CD14-positive monocyte (primary cell): ENCODE data around the gene LYRM4. TPM values are rescaled to one million over a fixed set of nuclear protein-coding genes. Genes with fewer than 3 reads are reported as not detected.

Source experiments
- DNase-seq, 3 donors: peaks; one replicate each; pipeline ENCODE4 v3.0.0-alpha.2; 2011 to 2022
- H2AFZ ChIP-seq: 2 replicates; pipeline ENCODE4 v1.6.0; 2012; ENCODE audit warnings: mild to moderate bottlenecking, low read depth, low read length, inconsistent platforms; ENCODE audit not compliant: insufficient read depth, poor library complexity, severe bottlenecking
- H3K27ac ChIP-seq, 2 donors: 1 replicate in 1 of 2; 2 replicates in 1 of 2; pipeline ENCODE4 v1.5.1; 2012 to 2013; ENCODE audit warnings: low read length in 2 of 2, control low read depth in 1 of 2, inconsistent platforms in 1 of 2, low read depth in 1 of 2, mild to moderate bottlenecking in 1 of 2
- H3K27me3 ChIP-seq, 2 donors: one replicate each; pipeline versions ENCODE4 v1.6.0 to v1.6.1; 2011 to 2013; ENCODE audit warnings: low read length in 2 of 2; ENCODE audit not compliant: control insufficient read depth in 2 of 2, insufficient read depth in 2 of 2
- H3K36me3 ChIP-seq, 2 donors: replicated peaks in 1 of 2; 1 replicate in 1 of 2; 2 replicates in 1 of 2; pipeline versions ENCODE4 v1.5.1 to v1.6.1; 2012 to 2013; ENCODE audit warnings: low read length in 2 of 2, control low read depth in 1 of 2, inconsistent platforms in 1 of 2, mild to moderate bottlenecking in 1 of 2; ENCODE audit not compliant: insufficient read depth in 2 of 2, control insufficient read depth in 1 of 2
- H3K4me1 ChIP-seq, 2 donors: 1 replicate in 1 of 2; 2 replicates in 1 of 2; pipeline versions ENCODE4 v1.5.1 to v1.6.1; 2012 to 2013; ENCODE audit warnings: low read length in 2 of 2, control low read depth in 1 of 2, inconsistent platforms in 1 of 2, mild to moderate bottlenecking in 1 of 2, moderate library complexity in 1 of 2; ENCODE audit not compliant: insufficient read depth in 2 of 2, control insufficient read depth in 1 of 2
- H3K4me2 ChIP-seq: replicated peaks from 2 replicates; pipeline ENCODE3; 2012; ENCODE audit warnings: low read length, moderate library complexity, mild to moderate bottlenecking; ENCODE audit not compliant: poor library complexity, severe bottlenecking; ENCODE audit errors: extremely low read depth
- H3K4me3 ChIP-seq, 3 experiments: fragments of 200-600 bp in 1 of 3; sonication (generic) in 1 of 3; replicated peaks in 1 of 3; 1 replicate in 2 of 3; 2 replicates in 1 of 3; pipeline ENCODE4 v1.5.1; 2011 to 2013; ENCODE audit warnings: low read length in 3 of 3, mild to moderate bottlenecking in 3 of 3, control low read depth in 2 of 3, low read depth in 2 of 3, inconsistent platforms in 1 of 3, moderate library complexity in 1 of 3
- H3K79me2 ChIP-seq: 2 replicates; pipeline ENCODE4 v1.6.0; 2012; ENCODE audit warnings: mild to moderate bottlenecking, control low read depth, inconsistent platforms, low read length, moderate library complexity; ENCODE audit not compliant: insufficient read depth
- H3K9ac ChIP-seq: 2 replicates; pipeline ENCODE4 v1.6.0; 2017; ENCODE audit warnings: low read length, mild to moderate bottlenecking; ENCODE audit not compliant: insufficient read depth, poor library complexity, severe bottlenecking
- H3K9me3 ChIP-seq, 2 donors: replicated peaks in 1 of 2; 1 replicate in 1 of 2; 2 replicates in 1 of 2; pipeline versions ENCODE4 v1.5.1 to v1.6.1; 2012 to 2013; ENCODE audit warnings: low read length in 2 of 2, control low read depth in 1 of 2; ENCODE audit not compliant: control insufficient read depth in 1 of 2, insufficient read depth in 1 of 2
- H4K20me1 ChIP-seq: 2 replicates; pipeline ENCODE4 v1.6.0; 2012; ENCODE audit warnings: mild to moderate bottlenecking, low read length, control low read depth, moderate library complexity; ENCODE audit not compliant: insufficient read depth
- H3K27ac Mint-ChIP-seq, 7 donors: one replicate each; pipeline ENCODE4 v1.8.0; 2020; ENCODE audit warnings: mild to moderate bottlenecking in 7 of 7, mixed read lengths in 7 of 7, moderate library complexity in 6 of 7, inconsistent platforms in 2 of 7
- H3K27me3 Mint-ChIP-seq, 3 donors: one replicate each; pipeline ENCODE4 v1.8.0; 2021 to 2022; ENCODE audit warnings: low read depth in 3 of 3, mild to moderate bottlenecking in 3 of 3, mixed read lengths in 3 of 3, moderate library complexity in 3 of 3, inconsistent platforms in 1 of 3
- H3K36me3 Mint-ChIP-seq, 2 donors: one replicate each; pipeline ENCODE4 v1.8.0; 2020; ENCODE audit warnings: mixed read lengths in 2 of 2, inconsistent platforms in 1 of 2, mild to moderate bottlenecking in 1 of 2
- H3K4me1 Mint-ChIP-seq: one replicate; pipeline ENCODE4 v1.8.0; 2020; ENCODE audit warnings: mild to moderate bottlenecking, mixed read lengths
- H3K4me3 Mint-ChIP-seq, 2 donors: one replicate each; pipeline ENCODE4 v1.8.0; 2020; ENCODE audit warnings: mild to moderate bottlenecking in 2 of 2, mixed read lengths in 2 of 2, moderate library complexity in 1 of 2
- H3K9me3 Mint-ChIP-seq, 7 donors: one replicate each; pipeline ENCODE4 v1.8.0; 2020 to 2022; ENCODE audit warnings: mixed read lengths in 7 of 7, mild to moderate bottlenecking in 6 of 7, moderate library complexity in 6 of 7, inconsistent platforms in 2 of 7
- CTCF ChIP-seq: fragments of 200-600 bp; IDR thresholded peaks from one replicate; pipeline ENCODE4 v1.8.0; 2022; ENCODE audit warnings: antibody characterized with exemption, mild to moderate bottlenecking
- WGBS: methylation state at CpG from one replicate; pipeline ENCODE4 v1.1.5; 2013; ENCODE audit warnings: missing lambda C conversion rate; ENCODE audit not compliant: insufficient coverage; 5-methylcytosine and 5-hydroxymethylcytosine counted together
- intact Hi-C, 2 donors: fragments of 100-400 bp; cut with micrococcal nuclease; formaldehyde crosslinking; loops; one replicate each; pipeline versions ENCODE4 v1.15.0 to v1.15.1; 2023
- polyA plus RNA-seq, 3 donors: library from polyadenylated mRNA; depleted of rRNA in 1 of 3; unstranded in 2 of 3; stranded (reverse) in 1 of 3; fragments of 300-500 nt in 2 of 3; fragments of >200 nt in 1 of 3; fragmentation: Illumina TruSeq in 2 of 3; gene quantifications; 1 replicate in 2 of 3; 2 replicates in 1 of 3; pipeline ENCODE4 v1.2.3, GENCODE V29; 2012 to 2021

The LYRM4 gene
- polyA plus RNA-seq, 3 donors: 13.7 to 19.6 (median 18.1) TPM

GRCh38 chr6:5205877-5206850 lies 54.6 kb downstream of the LYRM4 start:
- peak; percentile 41 to 74 (median 48) for DNase-seq
- peak overlapping the region; percentile 47 for H3K4me2 ChIP-seq
- Mint-ChIP-seq H3K36me3 (peaks cover 4 to 9% of the 10 kb centered on the region in 2 donors), H3K9me3 (no peaks in the 10 kb centered on the region), H3K4me3 (peak overlapping the region; percentile 10 to 59), H3K27me3 (no peaks in the 10 kb centered on the region), H3K27ac (peak overlapping the region; percentile 15 to 89 (median 75)), H3K4me1 (peaks cover 29% of the 10 kb centered on the region)
- H3K9ac ChIP-seq: no peak overlapping the region
- H4K20me1 ChIP-seq: no peaks in the 10 kb centered on the region
- peak overlapping the region in 1 of 3 experiments; percentile 43 for H3K4me3 ChIP-seq
- no peaks in the 10 kb centered on the region for H3K9me3 ChIP-seq
- intact Hi-C loops: no loop called here
- peaks cover 31 to 32% of the 10 kb centered on the region in 2 donors for H3K4me1 ChIP-seq
- H3K27me3 ChIP-seq: no peaks in the 10 kb centered on the region
- 0% methylated on average over 4 of the region's 7 CpGs for WGBS
- no peaks in the 10 kb centered on the region for H3K79me2 ChIP-seq
- peak overlapping the region; percentile 53 to 69 for H3K27ac ChIP-seq
- H3K36me3 ChIP-seq: no peaks in the 10 kb centered on the region
- no peak for TF ChIP-seq CTCF
- peak overlapping the region; percentile 50 for H2AFZ ChIP-seq

GRCh38 chr6:5205035-5205507 lies 55.7 kb downstream of the LYRM4 start:
- no peaks in the 10 kb centered on the region for H3K9me3 Mint-ChIP-seq
- H3K27me3 Mint-ChIP-seq: no peaks in the 10 kb centered on the region
- Histone ChIP-seq H3K4me2 (no peak overlapping the region), H3K9me3 (no peaks in the 10 kb centered on the region), H2AFZ (no peak overlapping the region), H3K27me3 (no peaks in the 10 kb centered on the region), H3K36me3 (no peaks in the 10 kb centered on the region), H3K4me3 (no peak overlapping the region), H3K9ac (no peak overlapping the region), H4K20me1 (no peaks in the 10 kb centered on the region), H3K4me1 (peaks cover 31 to 32% of the 10 kb centered on the region in 2 donors), H3K79me2 (no peaks in the 10 kb centered on the region), H3K27ac (peak overlapping the region; percentile 16 to 42)
- no peak for DNase-seq
- peaks cover 4 to 11% of the 10 kb centered on the region in 2 donors for H3K36me3 Mint-ChIP-seq
- no peak for TF ChIP-seq CTCF
- H3K4me1 Mint-ChIP-seq: peaks cover 29% of the 10 kb centered on the region
- peak overlapping the region in 4 of 7 donors; percentile 9 to 64 (median 37) for H3K27ac Mint-ChIP-seq
- intact Hi-C loops: no loop called here
- WGBS: 96% methylated on average over 2 of the region's 6 CpGs
- no peak overlapping the region for H3K4me3 Mint-ChIP-seq
